ENCODE measurements around the gene CBLC. TPM values are rescaled to one million over a fixed set of nuclear protein-coding genes. Genes with fewer than 3 reads are reported as not detected.

The CBLC gene
- total RNA-seq, 1 experiment from 2014 or later, result 53.6 TPM

DNA sequence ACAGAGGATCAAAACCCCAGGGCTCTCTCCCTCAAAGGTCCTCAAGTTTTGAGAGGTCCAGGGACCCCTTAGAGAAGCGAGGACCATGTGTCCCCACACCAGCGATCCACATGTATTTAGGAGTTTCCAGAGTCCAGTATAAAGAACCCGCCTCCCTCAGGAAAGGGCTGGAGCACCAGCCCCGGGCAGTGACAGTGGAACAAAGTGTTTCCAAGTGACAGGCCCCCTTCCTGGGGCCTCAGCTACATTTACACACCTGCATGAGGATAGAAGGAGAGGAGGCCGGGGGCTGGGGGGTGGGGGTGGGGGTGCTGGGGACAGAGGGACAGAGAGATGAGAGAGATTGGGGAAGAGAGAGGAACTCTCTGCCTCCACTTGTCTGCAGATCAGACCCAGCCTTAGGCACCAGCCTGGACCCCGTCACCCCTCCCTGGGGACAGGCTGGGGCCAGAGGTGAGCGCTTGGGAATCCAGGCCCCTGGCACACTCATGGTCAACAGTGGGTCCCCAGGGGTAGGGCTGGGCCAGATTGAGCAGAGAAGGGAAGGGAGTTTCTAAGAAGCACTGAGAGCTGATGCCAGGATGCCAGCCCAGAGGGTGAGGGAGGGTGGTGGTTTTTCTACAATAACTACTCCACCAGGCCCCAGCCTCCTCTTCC, 32.0 kb downstream of the CBLC start:
- POLR2A ChIA-PET (ENCODE audit: unreplicated experiment), result no interaction called here
- intact Hi-C loops (cut with micrococcal nuclease; ENCODE audit: unreplicated experiment), result loop anchor here (2.0 kb wide), 1 partner anchor 81 kb away; the partner anchor contains the start of gene TOMM40
- Histone ChIP-seq H3K27ac (0 out of 2 replicates have a peak overlapping the region, but pooled peaks have one; percentile 24), H3K27me3 (ENCODE audit: insufficient read depth, low read depth) (no peaks in the 10 kb centered on the region), H3K9me2 (ENCODE audit: insufficient read depth) (no peaks in the 10 kb centered on the region), H3K4me2 (peak overlapping the region; percentile 96), H3K4me1 (replicated peaks; ENCODE audit: insufficient read depth) (peaks cover 36% of the 10 kb centered on the region), H3K36me3 (ENCODE audit: low read depth) (0 out of 2 replicates have a peak, but pooled peaks cover 10% of the 10 kb centered on the region), H2AFZ (0 out of 2 replicates have a peak overlapping the region, but pooled peaks have one; percentile 79), H4K20me1 (ENCODE audit: insufficient read depth) (peaks cover 12% of the 10 kb centered on the region), H3K4me3 (peak overlapping the region; percentile 95), H3K9me3 (ENCODE audit: insufficient read depth, low read depth) (no peaks in the 10 kb centered on the region), H3F3A (ENCODE audit: insufficient read depth, low read depth) (peaks cover 52% of the 10 kb centered on the region), H3K79me2 (ENCODE audit: low read depth) (peaks cover 14% of the 10 kb centered on the region)
- TF ChIP-seq, protein P1, sequence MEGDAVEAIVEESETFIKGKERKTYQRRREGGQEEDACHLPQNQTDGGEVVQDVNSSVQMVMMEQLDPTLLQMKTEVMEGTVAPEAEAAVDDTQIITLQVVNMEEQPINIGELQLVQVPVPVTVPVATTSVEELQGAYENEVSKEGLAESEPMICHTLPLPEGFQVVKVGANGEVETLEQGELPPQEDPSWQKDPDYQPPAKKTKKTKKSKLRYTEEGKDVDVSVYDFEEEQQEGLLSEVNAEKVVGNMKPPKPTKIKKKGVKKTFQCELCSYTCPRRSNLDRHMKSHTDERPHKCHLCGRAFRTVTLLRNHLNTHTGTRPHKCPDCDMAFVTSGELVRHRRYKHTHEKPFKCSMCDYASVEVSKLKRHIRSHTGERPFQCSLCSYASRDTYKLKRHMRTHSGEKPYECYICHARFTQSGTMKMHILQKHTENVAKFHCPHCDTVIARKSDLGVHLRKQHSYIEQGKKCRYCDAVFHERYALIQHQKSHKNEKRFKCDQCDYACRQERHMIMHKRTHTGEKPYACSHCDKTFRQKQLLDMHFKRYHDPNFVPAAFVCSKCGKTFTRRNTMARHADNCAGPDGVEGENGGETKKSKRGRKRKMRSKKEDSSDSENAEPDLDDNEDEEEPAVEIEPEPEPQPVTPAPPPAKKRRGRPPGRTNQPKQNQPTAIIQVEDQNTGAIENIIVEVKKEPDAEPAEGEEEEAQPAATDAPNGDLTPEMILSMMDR (conservative IDR thresholded peaks at IDR 0.05), result no peak
- no peak for TF ChIP-seq EZH2 (IDR thresholded peaks at IDR 0.05; ENCODE audit: low read depth)
- no peak for DNase-seq
- no TSS peak for BruUV-seq (replicated peaks)
- CTCF ChIA-PET, result interaction anchor here (0.6 to 1.3 kb wide), 2 partner anchors 15 to 239 kb away, joined by 4 to 5 read pairs; no protein-coding TSS in a partner anchor

DNA sequence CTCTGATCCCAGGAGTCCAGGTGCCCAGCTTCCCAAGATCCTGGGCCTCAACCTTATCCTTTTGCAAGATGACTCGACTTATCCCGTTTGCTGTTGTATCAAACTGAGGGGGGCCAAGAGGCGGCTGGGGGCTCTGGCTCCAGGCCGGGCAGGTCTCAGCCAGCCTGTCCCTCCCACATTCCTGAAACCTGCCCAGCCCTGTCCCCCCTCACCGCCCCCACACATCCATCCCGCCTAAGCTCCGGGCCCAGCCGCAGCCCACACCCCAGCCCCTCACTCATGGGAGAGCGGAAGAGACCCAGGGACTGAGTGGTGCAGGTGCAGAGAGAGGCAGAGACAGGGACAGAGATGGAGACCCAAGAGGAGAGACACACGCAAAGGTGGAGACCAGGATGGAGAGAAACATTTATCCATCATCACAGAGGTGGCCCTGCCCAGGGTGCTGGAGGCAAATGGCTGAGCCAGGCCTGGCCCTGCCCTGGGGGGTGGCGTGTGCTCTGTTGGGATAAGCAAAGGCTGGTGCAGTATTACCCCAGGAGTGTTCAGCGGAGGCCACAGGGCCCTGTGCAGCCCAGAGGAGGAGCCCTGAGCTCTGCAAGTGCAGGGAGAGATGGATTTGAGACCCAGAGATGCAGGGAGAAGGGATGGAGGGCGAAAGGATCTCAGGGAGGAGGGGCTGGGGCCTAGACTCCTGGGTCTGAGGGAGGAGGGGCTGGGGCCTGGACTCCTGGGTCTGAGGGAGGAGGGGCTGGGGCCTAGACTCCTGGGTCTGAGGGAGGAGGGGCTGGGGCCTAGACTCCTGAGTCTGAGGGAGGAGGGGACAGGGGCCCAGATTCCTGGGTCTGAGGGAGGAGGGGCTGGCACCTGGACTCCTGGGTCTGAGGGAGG, 32.8 kb downstream of the CBLC start:
- no peak for DNase-seq
- H3K36me3 ChIP-seq (ENCODE audit: low read depth), result 0 out of 2 replicates have a peak, but pooled peaks cover 10% of the 10 kb centered on the region
- no peak overlapping the region; the same call in 1 of the 2 replicates for H3K4me3 ChIP-seq
- H3K27me3 ChIP-seq (ENCODE audit: insufficient read depth, low read depth), result no peaks in the 10 kb centered on the region
- no peaks in the 10 kb centered on the region for H3K9me3 ChIP-seq (ENCODE audit: insufficient read depth, low read depth)
- intact Hi-C loops (cut with micrococcal nuclease; ENCODE audit: unreplicated experiment), result no loop called here
- no peak overlapping the region for H2AFZ ChIP-seq
- no peak for TF ChIP-seq EZH2 (IDR thresholded peaks at IDR 0.05; ENCODE audit: low read depth)
- TF ChIP-seq, protein P1 (conservative IDR thresholded peaks at IDR 0.05), result no peak
- peaks cover 49% of the 10 kb centered on the region for H3F3A ChIP-seq (ENCODE audit: insufficient read depth, low read depth)
- ChIA-PET POLR2A (ENCODE audit: unreplicated experiment) (interaction anchor here (0.6 kb wide), 1 partner anchor 27 kb away, joined by 18 read pairs; no protein-coding TSS in a partner anchor), CTCF (interaction anchor here (0.6 kb wide), 1 partner anchor 670 kb away, joined by 3 read pairs; no protein-coding TSS in a partner anchor)
- BruUV-seq (replicated peaks), result no TSS peak
- peaks cover 36% of the 10 kb centered on the region for H3K4me1 ChIP-seq (replicated peaks; ENCODE audit: insufficient read depth)
- H3K27ac ChIP-seq, result no peak overlapping the region
- peaks cover 14% of the 10 kb centered on the region for H3K79me2 ChIP-seq (ENCODE audit: low read depth)
- peaks cover 12% of the 10 kb centered on the region for H4K20me1 ChIP-seq (ENCODE audit: insufficient read depth)
- H3K4me2 ChIP-seq, result peak overlapping the region; percentile 96
- no peaks in the 10 kb centered on the region for H3K9me2 ChIP-seq (ENCODE audit: insufficient read depth)

DNA sequence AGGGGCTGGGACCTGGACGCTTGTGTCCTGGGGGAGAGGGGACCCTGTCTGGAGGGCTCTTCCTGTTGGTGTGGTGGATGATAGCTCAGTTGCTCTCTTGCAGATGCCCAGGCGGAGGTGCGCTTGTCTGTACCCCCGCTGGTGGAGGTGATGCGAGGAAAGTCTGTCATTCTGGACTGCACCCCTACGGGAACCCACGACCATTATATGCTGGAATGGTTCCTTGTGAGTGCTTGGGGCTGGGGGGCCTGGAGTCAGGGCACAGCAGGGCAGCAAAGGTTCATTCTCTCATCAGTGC, 33.4 kb downstream of the CBLC start:
- Histone ChIP-seq H3K9me2 (ENCODE audit: insufficient read depth) (no peaks in the 10 kb centered on the region), H3K4me3 (no peak overlapping the region), H3F3A (ENCODE audit: insufficient read depth, low read depth) (peaks cover 46% of the 10 kb centered on the region), H3K4me2 (no peak overlapping the region), H3K4me1 (replicated peaks; ENCODE audit: insufficient read depth) (peaks cover 36% of the 10 kb centered on the region), H3K36me3 (ENCODE audit: low read depth) (0 out of 2 replicates have a peak, but pooled peaks cover 10% of the 10 kb centered on the region), H3K9me3 (ENCODE audit: insufficient read depth, low read depth) (no peaks in the 10 kb centered on the region), H2AFZ (no peak overlapping the region), H3K79me2 (ENCODE audit: low read depth) (peaks cover 14% of the 10 kb centered on the region), H4K20me1 (ENCODE audit: insufficient read depth) (peaks cover 12% of the 10 kb centered on the region), H3K27me3 (ENCODE audit: insufficient read depth, low read depth) (no peaks in the 10 kb centered on the region), H3K27ac (no peak overlapping the region)
- CTCF ChIA-PET, result no interaction called here
- no peak for DNase-seq
- POLR2A ChIA-PET (ENCODE audit: unreplicated experiment), result interaction anchor here (0.6 kb wide), 1 partner anchor 28 kb away, joined by 18 read pairs; no protein-coding TSS in a partner anchor
- no TSS peak for BruUV-seq (replicated peaks)
- intact Hi-C loops (cut with micrococcal nuclease; ENCODE audit: unreplicated experiment), result no loop called here
- TF ChIP-seq, protein P1 (conservative IDR thresholded peaks at IDR 0.05), result no peak
- no peak for TF ChIP-seq EZH2 (IDR thresholded peaks at IDR 0.05; ENCODE audit: low read depth)

All from PC-9 (cell line).